GM21576 (cell line): ENCODE data around the gene BMPER.

Experiments
- ATAC-seq: cut with Tn5 transposase; IDR thresholded peaks from one replicate; pipeline ENCODE4 v1.9.1; 2021; ENCODE audit warnings: mild to moderate bottlenecking, moderate library complexity; ENCODE audit not compliant: unreplicated experiment

The BMPER gene

DNA sequence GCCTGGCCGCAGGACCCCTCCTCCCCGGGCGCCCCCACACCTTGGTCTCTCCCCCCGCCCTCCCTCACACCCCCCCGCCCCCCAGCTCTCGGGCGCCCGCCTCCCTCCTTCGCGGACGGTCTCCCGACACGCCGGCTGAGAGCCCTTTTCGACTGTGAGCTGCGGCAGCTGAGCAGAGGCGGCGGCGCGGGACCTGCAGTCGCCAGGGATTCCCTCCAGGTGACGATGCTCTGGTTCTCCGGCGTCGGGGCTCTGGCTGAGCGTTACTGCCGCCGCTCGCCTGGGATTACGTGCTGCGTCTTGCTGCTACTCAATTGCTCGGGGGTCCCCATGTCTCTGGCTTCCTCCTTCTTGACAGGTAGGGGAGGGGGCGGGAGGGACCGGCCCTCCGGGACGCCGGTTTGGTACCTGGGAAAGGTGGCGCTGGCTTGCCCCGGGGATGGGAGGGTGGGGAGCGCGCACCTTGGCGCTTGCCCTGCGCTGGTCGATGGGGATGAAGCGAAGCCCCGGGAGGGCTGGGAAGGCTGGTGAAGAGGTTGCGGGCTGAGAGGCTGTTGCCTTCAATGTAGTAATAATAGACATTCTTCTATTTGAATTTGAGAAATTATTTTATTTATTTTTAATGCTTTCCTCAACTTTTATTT, at the start of gene BMPER:
TSS of gene BMPER (plus strand) at position 151 of the 644 bp plus-strand sequence. CDS start at position 226, 75 bp downstream.
- no peak for ATAC-seq

DNA sequence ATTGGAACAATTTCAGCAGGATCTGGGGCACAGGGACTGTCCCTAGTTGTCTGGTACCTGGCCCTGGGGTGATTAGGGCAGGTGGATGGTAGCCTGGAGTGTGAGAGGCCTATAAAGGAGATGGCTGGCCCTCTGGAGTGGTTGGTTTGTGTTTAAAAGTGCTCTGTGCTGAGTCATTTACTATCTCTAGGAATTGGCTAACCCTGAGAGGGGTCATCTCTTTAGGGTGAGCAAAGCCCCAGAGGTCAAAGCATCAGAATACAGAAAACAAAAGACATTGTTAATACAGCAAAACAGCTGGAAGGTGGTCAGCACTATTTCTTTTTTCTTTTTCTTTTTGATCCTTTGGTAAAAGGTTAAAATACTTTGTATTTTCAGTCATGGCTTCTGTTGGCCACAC, 43.4 kb upstream of the BMPER start:
- no peak for ATAC-seq

DNA sequence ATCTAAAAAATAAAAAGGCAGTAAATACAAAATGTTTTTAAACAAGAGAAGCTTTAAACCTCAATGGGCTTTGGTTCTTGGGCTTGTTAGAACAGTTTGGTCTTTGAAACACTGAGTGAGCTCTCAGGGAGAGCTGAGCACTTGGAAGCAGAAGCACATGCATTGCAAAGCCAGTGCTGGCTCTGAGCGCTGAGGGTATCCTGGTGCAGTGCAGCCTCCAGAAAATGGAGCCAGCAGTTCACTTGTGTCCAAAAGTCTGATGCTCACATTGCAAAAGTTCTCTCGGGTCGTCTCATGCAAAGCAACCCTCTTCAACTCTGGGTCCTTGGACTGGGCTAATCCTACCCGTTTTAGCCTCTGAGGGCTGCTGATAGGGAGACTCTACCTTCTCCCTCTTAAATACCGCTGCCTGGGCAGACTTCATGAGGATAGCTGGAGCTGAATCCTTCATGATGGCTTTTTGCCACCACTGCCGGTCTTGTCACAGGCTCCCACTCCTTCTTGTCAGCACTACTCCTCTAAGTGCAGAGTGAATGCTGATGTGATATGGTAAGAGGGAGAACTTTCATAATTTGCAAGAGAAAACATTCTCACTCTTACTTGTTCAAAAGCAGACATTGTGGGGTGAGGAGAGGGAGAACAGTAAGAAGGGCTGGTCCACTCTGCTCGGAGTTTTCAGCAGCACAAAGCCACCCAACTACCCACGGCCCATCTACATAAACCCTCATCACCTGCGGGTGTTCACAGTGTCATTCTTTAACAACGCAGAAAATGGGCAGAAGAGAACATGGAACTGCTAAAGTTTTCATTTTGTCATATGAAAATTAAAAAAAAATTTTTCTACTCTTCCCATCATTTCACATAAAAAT, 42.2 kb upstream of the BMPER start:
- ATAC-seq = no peak

DNA sequence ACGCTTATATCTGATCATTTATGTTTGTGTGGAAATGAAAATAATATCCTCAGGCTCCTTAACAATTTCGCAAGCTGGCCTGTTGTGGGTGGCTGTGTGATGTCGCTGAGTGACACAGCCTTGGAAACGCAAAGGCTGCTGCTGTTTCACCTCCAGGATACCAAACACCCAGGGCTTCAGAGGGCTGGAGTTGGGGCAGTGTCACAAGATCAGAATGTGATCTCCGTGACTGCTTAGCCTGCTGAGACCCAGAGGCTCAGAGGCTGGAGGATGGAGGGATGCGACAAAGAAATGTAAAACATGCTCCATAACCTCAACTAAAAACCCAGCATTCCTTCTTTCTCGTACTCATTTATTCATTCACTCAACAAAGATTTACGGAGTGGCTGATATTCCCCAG, 37.2 kb upstream of the BMPER start:
- no peak for ATAC-seq

DNA sequence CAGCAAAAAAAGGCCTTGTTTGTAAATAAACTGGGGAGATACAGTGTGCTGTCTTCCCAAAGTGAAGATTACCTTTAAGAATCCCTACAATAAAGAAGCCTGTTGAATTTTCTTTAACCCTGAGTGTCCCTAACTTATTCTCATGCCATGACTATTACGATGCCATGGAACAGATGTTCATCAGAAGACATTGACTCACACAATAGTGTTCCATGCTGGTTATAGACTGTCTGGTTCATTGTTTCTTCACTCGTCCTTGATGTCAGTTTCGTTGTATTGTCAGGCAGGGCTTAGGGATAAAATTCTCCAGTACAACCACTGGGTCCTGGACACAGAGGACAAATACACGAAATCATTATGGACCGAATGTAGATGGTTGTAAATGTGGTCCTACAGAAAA, 36.2 kb upstream of the BMPER start:
- no peak for ATAC-seq

DNA sequence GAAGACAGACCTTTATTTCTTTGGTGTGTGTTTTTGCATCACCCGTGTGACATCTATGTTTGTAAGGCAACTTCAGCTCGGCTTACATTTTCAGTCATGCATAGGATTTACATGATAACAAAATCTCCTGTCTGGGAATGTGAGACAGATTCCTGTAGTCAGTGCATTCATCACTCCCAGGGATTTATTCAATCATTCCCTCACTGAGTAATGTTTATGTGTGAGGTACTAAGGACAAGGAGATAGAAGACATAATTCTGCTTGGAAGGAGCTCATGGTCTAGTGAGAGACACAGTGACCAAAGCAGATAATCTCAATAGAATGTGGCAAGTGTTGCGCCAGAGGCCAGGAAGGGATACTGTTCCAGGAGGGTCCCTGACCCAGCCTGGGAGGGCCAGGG, 35.2 kb upstream of the BMPER start:
- no peak for ATAC-seq

DNA sequence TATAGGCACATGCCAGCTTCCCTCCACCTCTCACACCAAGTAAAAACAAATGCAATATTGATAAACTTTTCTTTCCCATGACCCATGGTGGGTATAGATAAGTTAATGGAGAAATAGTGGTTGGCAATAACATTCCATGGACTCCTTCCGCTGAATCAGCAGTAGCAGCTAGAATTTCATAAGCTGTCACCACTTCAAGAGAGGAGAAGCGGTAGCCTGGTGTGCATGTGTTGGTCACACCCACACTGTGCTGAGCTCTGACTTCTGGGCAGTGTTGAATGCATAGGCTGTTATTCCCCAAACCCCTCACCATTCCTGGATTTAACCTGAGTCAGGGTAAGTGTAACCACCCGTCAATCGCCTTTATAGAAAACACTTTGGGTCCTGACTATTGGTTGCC, 32.5 kb upstream of the BMPER start:
- ATAC-seq = no peak

DNA sequence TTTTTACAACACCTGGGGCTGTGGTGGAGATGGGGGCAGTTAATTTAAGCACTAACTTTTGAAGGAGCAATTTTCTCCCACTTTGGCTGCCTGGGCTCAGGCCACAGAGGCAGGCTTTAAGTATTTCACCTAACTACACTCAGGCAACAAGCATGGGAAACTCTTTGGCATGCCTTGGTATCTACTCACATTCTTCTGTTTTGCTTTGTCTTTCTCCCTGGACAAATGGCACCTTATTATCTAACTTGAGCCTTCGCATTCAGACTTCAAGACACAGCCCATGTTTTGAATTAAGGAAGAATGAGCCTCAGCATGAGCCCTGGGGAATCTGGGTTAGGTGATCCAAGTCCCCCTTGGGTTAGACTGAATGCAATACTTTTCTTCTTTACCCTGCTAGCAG, 31.8 kb upstream of the BMPER start:
- no peak for ATAC-seq

DNA sequence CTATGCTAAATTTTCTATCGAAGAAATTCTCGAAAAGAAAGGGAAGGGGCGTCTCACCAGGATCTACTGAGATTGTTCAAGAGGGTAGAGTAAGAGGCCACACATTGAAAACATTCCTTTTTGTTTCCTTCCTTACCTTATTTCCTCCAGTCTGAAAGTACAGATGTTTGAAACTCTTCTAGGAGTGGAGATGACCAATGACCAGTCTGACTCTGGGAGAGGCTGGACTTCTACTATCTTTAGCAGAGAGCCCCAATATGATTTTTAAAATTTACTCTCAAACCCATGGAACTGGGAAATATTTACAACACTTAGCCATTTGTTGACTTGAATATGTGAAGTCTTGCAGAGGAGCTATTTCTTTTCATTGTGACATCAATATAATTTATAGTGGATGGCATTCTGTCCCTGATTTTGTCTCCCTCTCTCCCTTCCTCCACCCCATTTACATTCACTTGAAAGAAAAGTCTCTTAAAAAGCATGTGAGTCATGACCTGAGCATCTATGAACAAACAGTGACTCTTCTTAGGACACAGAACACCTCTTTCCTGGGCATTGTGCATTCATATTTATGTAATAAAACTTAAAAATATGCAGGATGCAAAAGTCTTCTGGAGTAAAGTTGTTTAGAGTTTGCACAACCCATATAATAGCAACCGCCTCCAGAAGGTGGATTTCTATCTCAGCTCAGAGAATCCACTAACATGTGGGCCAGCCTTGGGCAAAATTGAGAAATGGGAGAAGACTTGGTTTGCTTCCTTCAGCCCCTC, 31.2 kb upstream of the BMPER start:
- no peak for ATAC-seq

DNA sequence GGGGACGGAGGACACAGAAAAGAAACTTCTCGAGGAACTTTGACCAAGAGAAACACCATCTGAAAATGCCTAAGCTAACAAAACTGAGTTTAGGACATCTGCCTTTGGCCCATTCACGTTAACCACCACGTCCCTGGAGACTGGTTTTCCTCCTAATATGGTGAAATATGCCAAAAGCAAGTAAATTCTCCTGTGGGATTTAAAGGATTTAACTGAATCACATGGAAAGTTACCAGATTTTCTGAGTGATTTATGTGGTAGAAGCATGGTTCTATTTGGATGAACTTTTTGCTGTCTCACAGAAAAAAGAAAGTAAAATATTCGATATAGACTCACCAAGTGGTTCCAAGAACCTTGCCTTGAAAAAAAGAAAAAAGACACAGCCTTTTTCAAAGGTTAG, 30.4 kb upstream of the BMPER start:
- no peak for ATAC-seq

DNA sequence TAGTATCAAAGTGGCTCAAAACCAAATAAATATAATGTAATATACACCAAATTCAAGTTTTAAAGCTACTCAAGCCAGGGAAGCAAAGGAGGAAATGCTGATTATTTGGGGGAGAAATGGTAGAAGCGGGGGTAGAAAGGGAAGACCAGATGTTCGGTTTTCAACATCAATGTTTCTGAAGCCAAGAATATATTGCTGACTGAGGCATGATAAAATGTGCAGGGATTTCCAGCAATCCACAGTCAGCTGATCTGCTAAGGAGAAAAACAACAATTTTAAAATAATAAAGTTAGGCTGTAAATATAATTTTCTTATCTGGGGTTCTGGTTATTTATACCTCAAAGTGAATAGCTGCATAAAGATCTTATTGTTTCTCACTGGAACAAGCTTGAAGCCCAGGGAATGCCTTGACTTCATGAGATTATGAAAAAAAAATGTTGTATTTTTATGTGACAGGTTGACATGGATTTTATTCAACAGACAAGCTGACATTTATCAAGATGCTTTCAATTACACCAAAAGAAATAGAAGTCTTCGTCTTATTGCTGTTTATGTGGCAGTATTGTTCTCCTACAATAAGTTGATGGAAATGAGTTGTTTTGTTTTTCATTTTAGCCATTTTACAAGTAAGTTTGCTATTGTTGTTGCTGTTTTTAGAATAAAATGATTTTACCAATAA, 28.6 kb upstream of the BMPER start:
- no peak for ATAC-seq

DNA sequence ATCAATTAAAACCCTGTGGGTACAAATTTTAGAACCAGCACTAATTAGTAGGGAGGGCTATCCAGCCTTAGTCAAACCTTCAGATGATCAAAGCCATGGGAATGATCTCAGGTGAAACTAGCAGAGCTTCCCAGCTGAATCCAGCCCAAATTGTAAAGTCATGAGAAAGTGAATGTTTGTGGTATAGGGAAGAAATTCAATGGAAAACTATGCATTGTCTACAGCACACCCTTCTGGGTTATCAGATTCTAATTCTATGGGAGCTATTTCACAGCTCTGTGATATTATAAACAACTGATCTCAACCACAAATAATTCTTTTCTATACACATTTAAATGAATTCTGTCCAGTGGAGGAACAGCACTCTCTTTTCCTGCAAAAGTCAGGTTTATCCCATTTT, 24.6 kb upstream of the BMPER start:
- no peak for ATAC-seq

DNA sequence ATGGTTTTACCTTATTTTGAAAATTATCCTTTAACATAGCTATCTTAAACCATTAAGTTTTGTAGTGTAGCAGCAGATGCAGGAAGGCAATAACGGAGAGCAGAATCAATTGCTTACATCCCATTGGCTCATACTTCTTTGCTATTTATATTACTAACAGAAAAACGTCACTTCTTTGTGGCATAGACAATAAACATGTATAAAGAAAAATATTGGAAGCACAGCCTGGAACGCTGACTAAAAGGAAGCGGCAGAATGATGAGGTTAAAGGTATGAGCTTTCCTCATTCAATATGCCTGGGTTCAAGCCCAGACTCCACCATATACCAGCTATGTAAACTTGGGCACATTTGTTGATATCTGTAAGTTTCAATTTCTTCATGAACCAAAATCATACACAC, 24.0 kb upstream of the BMPER start:
- ATAC-seq = no peak

DNA sequence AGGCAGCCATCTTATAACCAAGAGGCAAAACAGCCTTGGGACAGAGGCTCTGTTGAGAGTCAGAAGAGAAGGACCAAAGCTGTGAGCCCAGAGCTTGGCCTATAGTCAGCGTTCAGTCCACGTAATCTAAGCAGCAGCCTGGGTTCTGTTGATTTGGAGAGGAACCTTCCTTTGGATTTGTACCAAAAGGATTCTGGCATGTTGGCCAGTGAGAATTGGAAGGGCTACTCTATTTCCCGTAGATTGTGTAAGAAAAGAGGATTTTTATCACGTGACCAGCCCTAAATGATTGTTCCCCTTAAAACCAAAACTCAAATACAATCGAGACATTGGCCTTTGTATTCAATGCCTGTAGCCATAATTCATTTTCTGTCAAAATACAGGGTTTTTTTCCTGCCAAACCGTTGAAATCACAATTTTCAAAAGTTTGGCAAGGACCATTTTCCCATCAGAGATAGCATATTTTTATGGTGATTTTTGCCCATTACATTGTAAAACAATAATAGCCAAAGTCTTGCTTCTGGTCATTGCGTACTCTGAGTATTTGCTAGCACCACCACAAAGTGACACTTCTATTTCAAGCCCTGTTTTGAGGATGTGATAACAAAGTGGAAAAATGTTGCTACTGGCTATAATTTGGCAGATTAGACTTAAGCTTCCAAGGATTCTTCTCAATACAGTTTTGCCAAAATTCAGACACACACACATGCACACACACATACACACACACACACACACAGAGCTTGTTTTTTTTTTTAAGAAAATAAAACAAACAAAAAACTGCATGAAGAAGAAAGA, 23.1 kb upstream of the BMPER start:
- no peak for ATAC-seq

DNA sequence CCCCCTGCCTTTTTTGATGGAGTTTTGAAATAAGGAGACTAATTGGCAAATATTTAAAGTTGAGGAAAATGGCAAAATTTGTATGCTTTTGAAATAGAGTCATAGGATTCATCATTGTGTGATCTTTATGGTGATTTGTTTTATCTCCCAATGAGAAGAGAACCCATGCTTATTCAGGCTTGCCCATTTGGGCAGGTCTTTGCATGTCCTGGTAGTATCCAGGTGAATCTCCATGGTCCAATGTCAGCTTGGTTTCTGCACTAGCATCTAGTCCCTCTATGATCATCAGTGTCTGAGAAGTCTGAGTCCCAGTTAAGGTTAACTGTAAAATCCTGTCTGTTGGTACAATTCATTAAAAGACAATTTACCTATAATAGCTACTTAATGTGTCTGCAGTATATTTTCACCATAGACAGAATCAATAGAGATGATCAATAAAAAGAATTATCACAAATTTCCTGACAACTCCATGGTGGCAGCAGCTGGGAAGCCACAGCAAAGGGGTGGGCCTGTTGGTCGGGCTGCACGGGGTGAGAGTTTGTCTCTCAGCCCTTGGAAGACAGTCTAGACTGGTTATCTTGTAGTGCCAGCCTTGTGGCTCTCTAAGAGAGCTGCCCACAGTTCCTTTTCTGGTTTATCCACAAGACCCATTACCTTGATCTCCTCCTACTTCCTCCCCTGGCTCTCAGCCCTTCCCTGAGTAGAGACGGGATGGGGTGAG, 22.2 kb upstream of the BMPER start:
- ATAC-seq = no peak

DNA sequence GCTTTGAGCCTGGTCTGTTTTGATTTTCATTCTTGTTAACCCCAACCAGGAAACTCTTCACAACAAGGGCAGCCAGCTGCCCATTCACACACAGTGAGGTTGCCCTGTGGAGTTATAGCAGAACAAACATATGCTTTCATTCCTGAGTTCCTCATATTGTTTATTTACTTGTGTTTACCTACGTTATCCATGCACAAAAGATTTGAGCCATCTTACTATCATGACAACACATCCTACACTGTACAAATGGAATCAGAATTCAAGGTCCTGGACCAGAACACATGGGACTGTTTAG, 21.7 kb upstream of the BMPER start:
- no peak for ATAC-seq

DNA sequence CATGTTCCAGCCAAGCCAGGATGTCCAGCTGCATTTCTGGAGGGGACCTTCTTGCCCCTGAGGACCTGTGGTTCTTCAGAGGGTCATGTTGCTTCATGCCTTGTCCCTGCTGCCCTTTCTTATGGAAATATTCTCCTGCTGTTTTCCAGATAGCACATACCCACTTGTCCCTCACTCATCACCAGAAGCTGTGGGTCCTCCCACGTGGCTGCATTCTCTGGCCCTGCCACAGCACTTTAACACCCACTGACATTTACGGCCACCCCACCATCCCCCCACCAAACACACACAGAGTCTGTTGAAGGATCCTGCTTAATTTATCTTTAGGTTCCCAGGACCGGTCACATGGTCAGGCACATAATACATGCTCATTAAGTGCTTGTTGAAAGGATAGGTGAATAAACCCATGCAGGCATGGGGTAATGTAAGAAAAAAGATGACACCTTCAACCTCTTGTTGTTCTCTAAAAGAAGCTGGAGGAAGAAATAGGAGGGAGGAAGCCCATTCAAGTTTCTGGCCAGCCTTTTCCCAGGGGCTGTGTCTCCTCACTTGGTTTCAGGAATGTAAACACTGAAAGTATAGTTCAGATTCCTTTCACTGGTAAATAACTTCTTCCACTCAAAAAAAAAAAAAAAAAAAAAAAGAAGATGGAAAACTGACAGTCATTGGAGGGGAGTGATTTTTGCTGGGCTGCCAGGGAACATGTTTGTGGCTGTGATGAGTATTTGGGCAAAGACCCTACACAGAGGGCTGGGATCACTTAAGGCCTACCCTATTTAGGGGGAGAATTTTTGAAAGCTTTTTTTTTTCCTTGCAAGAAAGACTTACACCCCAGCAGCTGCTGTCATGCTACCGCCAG, 19.8 kb upstream of the BMPER start:
- no peak for ATAC-seq

DNA sequence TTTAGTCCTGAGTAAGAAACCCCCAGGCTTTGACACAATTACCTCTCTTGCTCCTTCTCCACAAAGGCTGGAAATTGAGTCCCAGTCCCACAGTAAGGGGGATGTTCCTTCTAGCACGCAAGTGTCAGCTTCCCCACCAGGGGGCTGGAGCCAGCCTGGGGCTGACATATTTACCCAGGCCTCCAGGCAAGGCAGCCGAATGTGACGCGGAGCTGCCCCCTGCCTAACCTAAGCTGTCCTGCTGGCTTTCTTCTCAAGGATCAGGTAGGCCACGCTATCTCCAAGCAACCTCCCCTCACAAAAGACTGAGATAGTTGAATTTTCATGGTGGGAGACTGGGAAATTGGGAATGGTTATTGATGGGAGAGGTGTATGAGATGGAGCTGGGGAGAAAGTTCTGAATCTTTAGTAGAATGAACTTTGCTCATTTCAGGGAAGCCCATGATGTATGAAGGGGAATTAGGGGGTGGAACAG, 19.2 kb upstream of the BMPER start:
- ATAC-seq = no peak
